A172 (cell line): Measurements from ENCODE around the gene RBMS3. TPM values are rescaled to one million over a fixed set of nuclear protein-coding genes. Genes with fewer than 3 reads are reported as not detected.

Experiments used
- DNase-seq: peaks from one replicate; pipeline ENCODE4 v3.0.0-alpha.2; 2015; ENCODE audit warnings: low spot score
- total RNA-seq: library from RNA; depleted of rRNA; stranded (reverse); fragments of >200 nt; shearing (Covaris generic); gene quantifications from 2 replicates; pipeline ENCODE4 v1.2.3, GENCODE V29; 2014

Gene RBMS3
- total RNA-seq, 1 experiment from 2014 or later: 14.9 TPM

DNA sequence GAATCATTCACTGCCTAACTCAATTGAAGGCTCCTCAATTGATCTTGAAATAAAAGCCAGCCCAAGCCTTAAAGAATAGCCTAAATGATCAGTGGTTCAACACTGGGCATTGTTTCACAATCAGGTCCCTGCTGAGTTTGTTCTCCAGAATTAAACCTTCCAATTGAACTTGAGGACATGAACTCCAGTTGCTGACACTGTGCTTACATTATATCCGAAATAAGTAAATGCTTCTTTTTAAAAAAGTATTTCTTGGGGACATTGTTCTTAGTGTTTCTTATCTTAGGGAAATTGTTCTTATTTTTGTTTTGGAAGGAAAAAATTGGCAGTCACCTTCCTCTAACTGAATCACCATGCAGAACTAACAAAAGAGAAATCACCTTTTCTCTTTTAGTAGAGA lies 450.2 kb downstream of the RBMS3 start:
- no peak for DNase-seq

DNA sequence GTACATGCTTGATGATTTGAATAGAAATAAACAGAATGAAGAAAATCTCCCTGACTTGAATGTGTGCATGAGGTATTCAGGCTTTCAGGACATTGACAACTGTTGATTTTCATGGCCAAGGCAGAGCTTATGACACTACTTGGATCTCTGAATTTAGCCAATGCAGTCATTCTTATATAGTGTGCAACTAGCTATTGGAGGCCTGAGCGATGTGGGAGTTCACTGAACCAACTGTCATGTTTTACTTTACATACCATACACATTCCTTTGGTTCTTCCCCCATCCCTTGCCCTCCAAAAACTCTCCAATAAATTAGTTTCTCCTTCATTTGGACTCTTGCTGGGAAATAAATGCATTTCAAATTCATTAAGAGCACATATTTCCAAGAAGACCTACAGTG lies 460.4 kb downstream of the RBMS3 start:
- DNase-seq: no peak

DNA sequence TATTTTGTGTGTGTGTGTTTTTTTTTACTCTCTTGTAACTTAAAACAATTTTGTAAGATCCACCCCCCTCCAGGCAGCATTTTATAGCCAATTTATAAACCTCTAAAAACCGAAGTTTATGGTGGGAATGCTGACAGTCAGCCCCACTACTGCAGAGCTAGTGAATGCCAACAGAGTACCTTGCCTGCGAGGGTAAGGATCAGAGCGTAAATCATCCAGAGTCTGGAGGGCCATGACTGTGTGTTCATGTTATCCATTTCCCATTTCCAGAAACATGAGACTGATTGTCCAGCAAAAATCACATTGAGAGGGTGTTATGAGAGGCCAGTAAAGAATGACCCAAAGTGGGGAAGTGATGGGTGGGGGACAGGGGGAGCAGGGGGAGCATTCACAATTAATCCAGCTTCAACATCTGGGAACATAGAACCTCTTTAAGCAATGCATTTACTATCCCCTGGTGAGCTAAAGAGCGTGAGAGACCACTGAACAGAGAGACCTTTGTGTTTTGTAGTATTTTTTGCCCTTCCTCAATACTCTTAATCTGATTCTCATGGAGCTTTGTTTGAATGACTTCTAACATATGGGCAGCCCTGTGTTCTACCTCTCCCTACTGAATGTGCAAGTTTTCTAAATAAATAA lies 464.5 kb downstream of the RBMS3 start:
- no peak for DNase-seq

- DNase-seq: no peak
Observed at GRCh38 chr3:29746163-29746760, 465.4 kb downstream of the RBMS3 start.

GRCh38 chr3:29747991-29748390 lies 467.1 kb downstream of the RBMS3 start:
- DNase-seq: no peak

DNA sequence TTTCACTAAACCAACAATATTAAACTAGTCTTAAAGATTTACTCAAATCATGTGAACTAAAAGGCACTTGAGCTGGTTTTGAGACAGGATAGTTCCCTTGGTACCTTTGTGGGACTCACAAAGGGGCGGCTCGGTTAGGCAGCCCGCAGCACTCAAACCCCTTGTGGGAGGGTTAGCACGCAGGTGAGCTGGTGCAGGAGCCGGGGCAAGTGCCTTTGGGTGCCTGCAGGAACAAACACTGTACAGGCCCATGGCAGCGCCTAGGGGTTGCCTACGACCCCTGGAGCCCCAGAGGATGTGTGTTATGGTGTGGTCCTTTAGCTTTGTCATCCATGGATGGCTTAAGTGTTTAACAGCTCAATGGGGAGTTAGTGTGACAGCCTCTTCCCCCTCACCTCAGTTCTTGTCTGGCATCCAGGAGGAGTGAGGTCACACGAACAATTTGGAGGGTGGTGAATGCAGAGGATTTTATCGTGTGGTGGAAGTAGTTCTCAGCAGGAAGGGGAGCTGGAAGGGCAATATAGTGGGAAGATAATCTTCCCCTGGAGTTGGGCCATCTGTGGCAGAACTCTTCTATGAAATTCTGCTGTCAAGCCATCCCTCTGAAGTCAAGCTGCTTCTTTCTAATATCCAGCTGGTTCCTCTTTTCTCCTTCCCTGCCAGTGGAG lies 470.9 kb downstream of the RBMS3 start:
- DNase-seq: no peak

DNA sequence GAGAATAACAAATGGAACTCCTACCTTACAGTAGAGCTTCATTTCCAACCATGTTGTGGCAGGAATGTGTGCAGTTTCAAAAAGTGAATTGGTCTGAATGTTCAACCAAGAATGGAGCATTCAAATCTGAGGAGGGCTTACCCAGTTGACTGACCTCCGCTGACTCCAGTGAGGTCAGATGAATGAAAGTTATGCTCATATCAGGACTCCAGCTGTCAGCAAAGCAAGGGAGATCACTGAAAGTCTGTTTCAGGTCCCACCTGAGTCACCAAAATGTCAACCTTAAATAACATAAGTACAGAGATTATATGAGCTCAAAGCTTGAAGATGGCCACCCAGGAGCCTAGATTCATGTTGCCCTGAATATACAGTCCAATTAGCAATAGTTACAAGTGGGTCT lies 473.5 kb downstream of the RBMS3 start:
- no peak for DNase-seq

DNA sequence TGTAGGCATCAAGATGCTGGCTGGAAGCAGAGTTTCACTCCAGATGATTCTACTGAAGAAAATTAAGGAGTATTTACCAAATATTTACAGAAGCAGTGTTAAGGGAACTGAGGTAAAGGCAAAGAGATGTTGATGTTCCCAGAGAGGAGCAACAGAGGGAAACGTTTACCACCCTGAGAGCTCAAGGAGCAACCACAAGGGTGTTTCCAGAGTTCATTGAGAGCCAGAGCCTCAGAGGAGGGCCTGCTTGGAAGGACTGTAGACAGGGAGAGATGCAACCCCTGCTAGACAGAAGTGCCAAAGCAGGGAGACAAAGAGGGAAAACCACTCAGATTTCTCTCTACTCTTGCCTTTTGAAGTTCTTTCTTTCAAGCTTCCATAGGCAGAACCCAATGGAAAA lies 474.5 kb downstream of the RBMS3 start:
- no peak for DNase-seq

GRCh38 chr3:29757054-29757777 lies 476.3 kb downstream of the RBMS3 start:
- peak; percentile 69 for DNase-seq

GRCh38 chr3:29758108-29758433 lies 477.2 kb downstream of the RBMS3 start:
- no peak for DNase-seq

GRCh38 chr3:29758434-29759322 lies 477.8 kb downstream of the RBMS3 start:
- DNase-seq: peak; percentile 65

- peak; percentile 19 for DNase-seq
Observed at GRCh38 chr3:29759411-29760225, 478.7 kb downstream of the RBMS3 start.

DNA sequence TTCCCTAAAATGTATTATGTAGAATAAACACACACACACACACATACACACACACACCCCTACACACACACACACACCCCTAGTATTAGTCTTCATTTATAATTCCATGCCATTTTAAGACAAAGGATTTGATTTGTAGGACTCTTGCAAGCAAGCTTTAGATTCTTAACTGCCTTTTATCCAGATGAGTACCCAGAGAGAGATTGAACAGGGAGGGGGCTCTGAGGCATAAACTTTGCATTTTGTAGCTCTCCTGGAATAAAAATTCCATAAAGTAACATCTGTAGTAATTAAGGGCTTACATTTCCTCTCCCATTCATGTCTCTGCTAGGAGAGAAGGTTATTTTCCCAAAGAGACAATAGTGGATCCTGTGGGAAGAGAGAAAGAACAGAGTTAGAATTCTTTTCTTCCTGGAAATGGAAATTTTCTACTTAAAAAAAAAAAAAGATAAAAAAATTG lies 479.4 kb downstream of the RBMS3 start:
- DNase-seq: no peak

DNA sequence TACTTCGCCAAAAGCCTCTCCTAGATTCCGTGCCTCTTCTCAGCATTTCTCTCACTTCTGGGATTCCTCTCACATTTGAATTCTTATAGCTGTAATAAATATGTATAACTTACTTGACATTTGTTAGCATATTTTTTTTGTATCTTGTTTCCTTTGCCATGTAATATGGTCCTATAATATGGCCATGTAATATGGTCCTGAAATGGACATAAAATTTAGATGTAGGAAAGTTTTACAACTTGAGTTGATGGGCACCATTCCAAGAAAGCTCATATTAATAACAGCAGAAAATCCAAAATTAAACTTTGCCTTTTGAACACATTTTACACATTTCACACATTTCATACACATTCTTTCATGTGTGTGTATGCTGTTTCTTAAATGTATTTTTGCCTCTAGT lies 480.6 kb downstream of the RBMS3 start:
- no peak for DNase-seq

DNA sequence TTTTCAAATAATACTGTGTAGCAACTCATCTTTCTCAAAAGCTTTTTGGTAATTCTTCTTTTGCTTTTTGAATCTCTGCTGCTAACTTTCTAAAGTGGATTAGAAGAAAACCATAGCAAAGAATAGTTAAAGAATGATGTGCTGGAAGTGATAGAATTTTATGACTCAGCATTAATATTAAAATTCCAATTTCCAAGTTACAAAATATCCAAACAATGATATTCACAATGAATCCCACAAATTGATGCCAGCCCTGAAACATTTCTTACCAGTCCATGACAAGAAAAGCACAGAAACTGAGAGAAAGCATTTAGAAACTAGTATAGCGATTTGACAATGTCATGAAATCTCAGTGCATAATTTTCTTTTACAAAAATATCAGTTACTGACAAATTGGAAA lies 482.2 kb downstream of the RBMS3 start:
- DNase-seq: no peak

DNA sequence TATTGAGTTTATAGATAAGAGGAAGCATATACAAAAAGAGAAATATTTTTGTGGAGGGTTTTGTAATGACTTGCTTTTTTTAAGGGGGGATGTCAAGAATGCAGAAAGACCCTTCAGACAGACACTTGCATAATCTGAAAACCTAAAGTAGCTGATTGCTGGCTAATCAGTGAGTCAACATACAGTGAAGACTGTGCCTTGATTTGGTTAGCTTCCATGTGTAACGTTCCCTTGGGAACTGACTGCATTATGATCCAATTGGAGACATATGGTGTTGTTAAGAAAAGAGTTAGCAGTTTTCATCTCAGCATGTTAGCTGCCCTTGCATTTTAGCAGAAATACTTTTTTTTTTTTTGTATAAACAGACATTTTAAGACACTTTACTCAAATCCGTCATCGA lies 483.2 kb downstream of the RBMS3 start:
- DNase-seq: no peak

DNA sequence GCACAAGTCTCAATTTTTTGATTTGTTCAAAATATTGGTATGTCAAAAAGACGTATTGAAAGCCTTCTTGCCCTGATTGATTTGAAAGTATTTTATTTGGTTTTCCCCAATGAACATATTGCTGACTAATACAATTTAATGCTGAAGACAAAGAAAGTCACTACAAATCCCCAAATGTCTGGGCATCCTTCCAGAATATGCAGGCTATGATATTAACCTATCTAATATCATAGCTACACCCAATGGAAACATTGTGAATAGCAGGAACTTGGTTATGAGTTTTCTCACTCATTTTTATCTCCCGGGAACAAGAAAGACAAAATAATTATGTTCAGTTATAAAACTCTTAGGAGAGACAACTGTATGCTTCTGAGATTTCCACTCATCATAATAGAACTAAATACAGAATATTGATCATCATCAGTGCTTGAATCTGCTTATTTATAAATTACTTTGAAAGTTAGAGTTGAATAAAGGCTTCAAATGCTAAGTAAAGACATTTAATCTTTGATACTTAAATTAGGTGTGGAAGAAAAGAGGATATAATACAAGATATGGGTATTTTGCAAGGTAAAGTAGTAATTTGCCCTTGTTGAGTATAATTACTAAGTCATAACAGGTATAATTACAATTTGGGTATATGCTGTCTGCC lies 483.9 kb downstream of the RBMS3 start:
- peak; percentile 81 for DNase-seq

- DNase-seq: no peak
Observed at GRCh38 chr3:29771602-29772001, 490.7 kb downstream of the RBMS3 start.

GRCh38 chr3:29772436-29772835 lies 491.6 kb downstream of the RBMS3 start:
- DNase-seq: no peak

- DNase-seq: no peak
Observed at GRCh38 chr3:29773481-29773880, 492.6 kb downstream of the RBMS3 start.
